Right lobe of liver (tissue), 4 donors: ENCODE data around the gene HNRNPA3.

Source experiments
- POLR2A ChIP-seq: fragments of 450-650 bp; IDR thresholded peaks from one replicate; pipeline ENCODE4 v1.6.1; 2017; ENCODE audit warnings: antibody characterized with exemption, mild to moderate bottlenecking
- TF ChIP-seq, protein P1 (sequence below), 4 donors: fragments of 200-600 bp in 3 of 4; fragments of 450-650 bp in 1 of 4; IDR thresholded peaks; one replicate each; pipeline versions ENCODE4 v1.5.1 to v1.8.0; 2016 to 2022; ENCODE audit warnings: antibody characterized with exemption in 4 of 4, mild to moderate bottlenecking in 2 of 4
- donor health status: DM: no; HTN: no; CAD: no.
- donor health status: DM: no; HTN: no; CAD: no.
- donor health status: DM: no; HTN: yes; CAD: no.

DNA sequence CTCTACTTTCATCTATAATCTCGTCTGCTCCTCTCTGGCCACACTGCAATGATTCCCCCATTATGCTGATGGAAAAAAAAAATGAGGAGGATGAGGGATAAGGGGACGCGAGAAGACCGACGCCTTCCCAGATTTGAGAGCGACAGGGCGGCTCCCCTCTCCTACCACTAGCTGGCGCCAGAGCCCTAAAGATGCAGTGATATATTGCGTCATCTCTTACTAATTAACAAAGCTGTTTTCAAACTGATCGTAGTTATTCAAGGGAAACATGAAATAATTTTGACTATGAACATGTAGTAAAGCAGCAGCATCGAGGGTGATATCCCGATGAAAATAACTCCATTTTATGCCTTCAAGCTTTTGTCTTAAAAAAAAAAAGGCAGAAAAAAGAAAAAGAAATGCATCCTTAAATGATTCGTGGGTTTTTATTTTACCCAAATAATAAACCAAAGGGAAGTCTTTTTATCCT, 48.0 kb upstream of the HNRNPA3 start:
- TF ChIP-seq, protein P1, sequence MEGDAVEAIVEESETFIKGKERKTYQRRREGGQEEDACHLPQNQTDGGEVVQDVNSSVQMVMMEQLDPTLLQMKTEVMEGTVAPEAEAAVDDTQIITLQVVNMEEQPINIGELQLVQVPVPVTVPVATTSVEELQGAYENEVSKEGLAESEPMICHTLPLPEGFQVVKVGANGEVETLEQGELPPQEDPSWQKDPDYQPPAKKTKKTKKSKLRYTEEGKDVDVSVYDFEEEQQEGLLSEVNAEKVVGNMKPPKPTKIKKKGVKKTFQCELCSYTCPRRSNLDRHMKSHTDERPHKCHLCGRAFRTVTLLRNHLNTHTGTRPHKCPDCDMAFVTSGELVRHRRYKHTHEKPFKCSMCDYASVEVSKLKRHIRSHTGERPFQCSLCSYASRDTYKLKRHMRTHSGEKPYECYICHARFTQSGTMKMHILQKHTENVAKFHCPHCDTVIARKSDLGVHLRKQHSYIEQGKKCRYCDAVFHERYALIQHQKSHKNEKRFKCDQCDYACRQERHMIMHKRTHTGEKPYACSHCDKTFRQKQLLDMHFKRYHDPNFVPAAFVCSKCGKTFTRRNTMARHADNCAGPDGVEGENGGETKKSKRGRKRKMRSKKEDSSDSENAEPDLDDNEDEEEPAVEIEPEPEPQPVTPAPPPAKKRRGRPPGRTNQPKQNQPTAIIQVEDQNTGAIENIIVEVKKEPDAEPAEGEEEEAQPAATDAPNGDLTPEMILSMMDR (IDR thresholded peaks at IDR 0.05), result peak in 3 of 4 donors; percentile 99 to 100 (median 99)
- no peak for TF ChIP-seq POLR2A
